Adrenal gland (tissue), 5 donors: ENCODE results near the gene CHID1.

Experiments used
- POLR2A ChIP-seq, 2 donors: fragments of 450-650 bp; IDR thresholded peaks; one replicate each; pipeline ENCODE4 v1.6.1; 2017; ENCODE audit warnings: antibody characterized with exemption in 2 of 2, mild to moderate bottlenecking in 2 of 2, moderate library complexity in 1 of 2
- TF ChIP-seq, protein P1 (sequence below), 6 experiments: fragments of 450-650 bp in 4 of 6; fragments of 200-600 bp in 2 of 6; sonication (generic) in 1 of 6; IDR thresholded peaks; 1 replicate in 5 of 6; 2 replicates in 1 of 6; pipeline versions ENCODE4 v1.5.1 to v1.8.0; 2016 to 2021; ENCODE audit warnings: antibody characterized with exemption in 6 of 6, mild to moderate bottlenecking in 2 of 6, moderate library complexity in 1 of 6
- donor health status: DM: no; HTN: no; CAD: no.

DNA sequence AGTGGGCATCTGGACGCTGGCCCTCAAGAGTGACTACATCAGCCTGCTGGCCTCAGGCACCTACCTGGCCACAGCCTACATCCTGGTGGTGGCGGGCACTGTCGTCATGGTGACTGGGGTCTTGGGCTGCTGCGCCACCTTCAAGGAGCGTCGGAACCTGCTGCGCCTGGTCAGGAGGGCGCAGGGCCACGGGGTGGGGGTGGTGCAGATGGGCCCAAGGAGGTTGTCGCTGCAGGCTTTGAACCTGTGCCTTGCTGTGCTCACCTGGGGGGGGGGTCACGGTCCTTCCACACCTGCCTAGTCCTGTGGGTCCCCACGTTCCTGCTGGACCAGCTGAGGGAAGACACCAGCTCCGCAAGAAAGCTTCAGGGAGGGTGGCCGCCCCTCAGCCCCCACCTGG, 74.3 kb downstream of the CHID1 start:
- TF ChIP-seq, protein P1, sequence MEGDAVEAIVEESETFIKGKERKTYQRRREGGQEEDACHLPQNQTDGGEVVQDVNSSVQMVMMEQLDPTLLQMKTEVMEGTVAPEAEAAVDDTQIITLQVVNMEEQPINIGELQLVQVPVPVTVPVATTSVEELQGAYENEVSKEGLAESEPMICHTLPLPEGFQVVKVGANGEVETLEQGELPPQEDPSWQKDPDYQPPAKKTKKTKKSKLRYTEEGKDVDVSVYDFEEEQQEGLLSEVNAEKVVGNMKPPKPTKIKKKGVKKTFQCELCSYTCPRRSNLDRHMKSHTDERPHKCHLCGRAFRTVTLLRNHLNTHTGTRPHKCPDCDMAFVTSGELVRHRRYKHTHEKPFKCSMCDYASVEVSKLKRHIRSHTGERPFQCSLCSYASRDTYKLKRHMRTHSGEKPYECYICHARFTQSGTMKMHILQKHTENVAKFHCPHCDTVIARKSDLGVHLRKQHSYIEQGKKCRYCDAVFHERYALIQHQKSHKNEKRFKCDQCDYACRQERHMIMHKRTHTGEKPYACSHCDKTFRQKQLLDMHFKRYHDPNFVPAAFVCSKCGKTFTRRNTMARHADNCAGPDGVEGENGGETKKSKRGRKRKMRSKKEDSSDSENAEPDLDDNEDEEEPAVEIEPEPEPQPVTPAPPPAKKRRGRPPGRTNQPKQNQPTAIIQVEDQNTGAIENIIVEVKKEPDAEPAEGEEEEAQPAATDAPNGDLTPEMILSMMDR (IDR thresholded peaks at IDR 0.05) = no peak
- no peak for TF ChIP-seq POLR2A (IDR thresholded peaks at IDR 0.05)
